Measurements from ENCODE around the gene G3BP2.

Gene G3BP2

GRCh38 chr4:75637176-75637575 is 36.0 kb downstream of the G3BP2 start:
- DNase-seq, result no peak

GRCh38 chr4:75634951-75635350 is 38.3 kb downstream of the G3BP2 start:
- DNase-seq, result no peak

- no peak for DNase-seq
Measured at GRCh38 chr4:75634281-75634680, 38.9 kb downstream of the G3BP2 start.

- no peak for DNase-seq
Measured at GRCh38 chr4:75633846-75634245, 39.4 kb downstream of the G3BP2 start.

DNA sequence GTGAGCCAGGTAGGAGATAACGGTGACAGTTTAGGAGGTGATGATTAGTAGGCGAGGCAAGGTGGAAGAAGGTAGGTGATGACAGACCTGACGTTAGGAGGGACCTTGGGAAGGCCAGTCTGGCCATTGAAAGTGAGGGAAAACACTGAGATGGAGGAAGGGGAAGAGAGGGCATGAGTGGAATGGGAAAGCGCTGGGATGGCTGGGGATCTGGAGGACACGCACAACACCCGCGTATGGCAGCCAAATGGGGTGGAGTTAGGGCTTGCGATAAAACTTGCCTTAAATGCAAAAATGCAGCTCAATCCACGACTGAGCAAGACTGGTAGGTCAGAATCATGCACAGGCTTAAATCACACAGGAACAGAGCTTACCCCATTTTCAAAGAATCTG is 42.3 kb downstream of the G3BP2 start:
- DNase-seq, result no peak

- DNase-seq, result no peak
Measured at GRCh38 chr4:75630174-75630936, 42.9 kb downstream of the G3BP2 start, which contains the start of gene CDKL2. CDKL2 (minus strand) TSS chr4:75630528; CDS start chr4:75625988, 4,540 bp downstream.

DNA sequence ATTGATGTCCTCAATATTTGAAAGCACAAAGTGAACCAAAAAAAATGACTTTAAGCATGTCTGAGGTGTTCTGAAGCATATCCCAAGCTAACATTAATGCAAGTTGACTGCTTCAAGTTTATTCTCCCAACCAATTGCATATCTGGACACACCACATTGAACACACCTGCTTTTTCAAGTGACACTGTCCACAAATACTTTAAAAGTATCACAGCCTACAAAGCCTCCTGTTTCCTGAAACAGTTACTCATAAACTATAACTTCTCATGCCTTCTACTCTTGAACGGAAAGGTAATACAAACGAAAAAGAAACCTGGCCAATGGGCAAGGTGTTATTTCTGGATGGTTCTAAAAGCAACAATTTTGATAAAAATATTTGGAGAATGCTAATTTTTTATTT is 44.0 kb downstream of the G3BP2 start:
- no peak for DNase-seq

- DNase-seq, result no peak
Measured at GRCh38 chr4:75623026-75623425, 50.2 kb downstream of the G3BP2 start.

GRCh38 chr4:75621715-75622114 is 51.5 kb downstream of the G3BP2 start:
- no peak for DNase-seq

- no peak for DNase-seq
Measured at GRCh38 chr4:75612306-75612705, 60.9 kb downstream of the G3BP2 start.

GRCh38 chr4:75605928-75606327 is 67.3 kb downstream of the G3BP2 start:
- DNase-seq, result no peak

DNA sequence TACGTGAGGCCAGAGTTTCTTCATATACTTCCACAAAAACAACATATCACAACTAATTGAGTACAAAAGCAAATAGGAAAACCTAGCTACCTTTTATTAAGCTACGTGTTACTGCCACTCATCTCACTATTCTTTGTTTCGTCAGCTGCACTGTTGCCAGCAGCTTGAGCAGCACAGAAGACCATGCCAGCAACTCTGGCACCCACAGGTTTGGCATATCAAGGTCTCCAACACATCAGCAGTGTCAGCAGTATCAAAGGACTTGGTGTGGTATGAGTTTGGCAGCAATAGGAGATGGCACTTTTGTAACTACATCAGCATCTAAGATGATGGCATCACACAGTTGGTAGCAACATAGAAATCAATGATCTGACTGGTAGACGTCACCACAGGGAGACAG is 73.6 kb downstream of the G3BP2 start:
- DNase-seq, result no peak

DNA sequence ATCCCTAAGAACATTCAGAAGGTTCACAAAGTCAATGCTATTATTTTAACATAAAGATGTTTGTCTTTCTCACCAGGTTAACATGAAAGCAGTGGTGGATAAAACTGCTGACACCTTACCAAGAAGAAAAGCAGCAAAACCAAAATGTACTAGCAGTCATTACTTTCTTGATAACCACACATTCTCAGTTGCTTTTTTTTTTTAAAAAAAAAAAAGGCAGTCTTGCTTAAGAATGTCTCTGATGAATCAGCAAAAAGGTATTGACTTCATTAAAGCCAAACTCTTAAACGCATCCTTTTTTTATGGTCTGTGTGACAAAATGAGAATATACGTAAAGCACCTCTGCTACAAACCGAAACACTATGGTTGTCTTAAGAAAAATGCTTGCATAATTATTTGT is 74.8 kb downstream of the G3BP2 start:
- DNase-seq, result no peak

DNA sequence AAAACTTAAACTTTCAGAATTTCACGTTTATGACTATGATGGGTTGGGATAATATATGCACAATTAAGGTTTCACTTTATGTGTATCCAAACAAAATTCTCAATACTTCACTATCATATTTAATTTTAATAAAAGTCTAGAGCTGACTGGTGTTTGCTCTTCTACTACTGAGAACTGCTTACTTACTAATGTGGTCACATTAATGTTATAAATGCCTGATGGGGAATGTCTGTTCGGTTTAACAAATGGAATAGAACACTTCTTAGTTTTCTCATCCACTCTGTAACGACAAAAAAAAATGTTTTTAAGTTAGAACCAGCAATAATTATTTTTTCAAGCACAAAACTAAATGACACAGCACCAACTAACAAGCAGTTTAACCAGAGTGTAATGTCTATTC is 77.2 kb downstream of the G3BP2 start:
- DNase-seq, result no peak

DNA sequence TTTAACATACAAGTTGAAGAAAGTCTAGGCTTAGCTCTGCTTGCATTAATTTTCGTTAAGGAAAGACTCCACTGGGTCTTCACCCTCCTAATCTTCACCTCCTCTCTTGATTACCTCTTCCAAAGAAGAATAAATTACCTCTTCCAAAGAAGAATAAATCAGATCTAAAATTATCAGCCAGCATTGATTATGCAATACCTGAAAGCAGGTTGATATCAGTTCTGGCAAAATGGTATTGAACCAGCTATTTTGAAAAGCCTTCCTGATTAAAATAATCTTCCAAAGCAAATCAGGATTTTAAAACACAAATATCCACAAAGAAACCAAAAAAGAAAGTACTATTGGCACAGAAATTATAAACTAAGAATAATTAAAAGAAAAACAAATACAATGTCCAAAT is 79.8 kb downstream of the G3BP2 start:
- DNase-seq, result no peak
